Lung (tissue), 12 donors: ENCODE data around the gene TSPAN18. TPM values are rescaled to one million over a fixed set of nuclear protein-coding genes. Genes with fewer than 3 reads are reported as not detected.

Experiments
- ATAC-seq: fragments of 200-7000 bp; cut with Tn5 transposase; one replicate; pipeline ENCODE4 v1.9.1; 2020; ENCODE audit warnings: moderate number of reproducible peaks; ENCODE audit not compliant: insufficient read depth, low FRiP score
- DNase-seq, 3 donors: peaks; one replicate each; pipeline ENCODE4 v3.0.0-alpha.2; 2013 to 2017
- H3K27ac ChIP-seq, 2 donors: one replicate each; pipeline ENCODE4 v1.5.1; 2013; ENCODE audit warnings: mild to moderate bottlenecking in 2 of 2, moderate library complexity in 2 of 2, control low read depth in 1 of 2, inconsistent platforms in 1 of 2, low read depth in 1 of 2, low read length in 1 of 2
- H3K27me3 ChIP-seq, 3 donors: one replicate each; pipeline ENCODE4 v1.5.1; 2013; ENCODE audit warnings: low read length in 2 of 3; ENCODE audit not compliant: control insufficient read depth in 3 of 3, insufficient read depth in 3 of 3
- H3K36me3 ChIP-seq, 4 donors: one replicate each; pipeline ENCODE4 v1.5.1; 2013; ENCODE audit warnings: low read length in 4 of 4, mild to moderate bottlenecking in 1 of 4, moderate library complexity in 1 of 4; ENCODE audit not compliant: control insufficient read depth in 4 of 4, insufficient read depth in 4 of 4
- H3K4me1 ChIP-seq, 5 donors: one replicate each; pipeline ENCODE4 v1.5.1; 2013; ENCODE audit warnings: low read length in 5 of 5, mild to moderate bottlenecking in 2 of 5, moderate library complexity in 1 of 5; ENCODE audit not compliant: control insufficient read depth in 5 of 5, insufficient read depth in 5 of 5
- H3K4me3 ChIP-seq: one replicate; pipeline ENCODE4 v1.5.1; 2013; ENCODE audit warnings: mild to moderate bottlenecking, control low read depth, moderate library complexity
- H3K9ac ChIP-seq, 2 donors: one replicate each; pipeline ENCODE4 v1.5.1; 2013; ENCODE audit warnings: low read length in 2 of 2, control low read depth in 1 of 2; ENCODE audit not compliant: insufficient read depth in 1 of 2
- H3K9me3 ChIP-seq, 4 donors: one replicate each; pipeline ENCODE4 v1.5.1; 2013; ENCODE audit warnings: low read length in 3 of 4, mild to moderate bottlenecking in 1 of 4, moderate library complexity in 1 of 4; ENCODE audit not compliant: control insufficient read depth in 4 of 4, insufficient read depth in 3 of 4
- CTCF ChIP-seq: IDR thresholded peaks from 2 replicates; pipeline ENCODE4 v1.5.1; 2012; ENCODE audit warnings: mild to moderate bottlenecking; ENCODE audit errors: control extremely low read depth, extremely low read depth
- WGBS, 2 donors: extraction: QIAGEN DNeasy Blood & Tissue Kit; methylation state at CpG; one replicate each; pipeline ENCODE4 v1.1.7; 2013; 5-methylcytosine and 5-hydroxymethylcytosine counted together
- polyA plus RNA-seq, 2 donors: library from polyadenylated mRNA; stranded (reverse); fragments of 200-250 nt; gene quantifications; one replicate each; pipeline ENCODE4 v1.2.1, GENCODE V29; 2013
- total RNA-seq, 2 donors: library from RNA; depleted of rRNA in 1 of 2; stranded (reverse); fragments of >200 nt in 1 of 2; gene quantifications; one replicate each; pipeline ENCODE4 v1.2.1, GENCODE V29; 2014 to 2021
- donor health status: control.
- donor health status: control.
- donor health status: Bipolar disorder and iron deficiency.
- donor health status: healthy.
- donor health status: DM: yes; HTN: yes; CAD: no.

Gene TSPAN18
- total and polyA plus RNA-seq, 4 donors = 8.3 to 40.7 (median 21.4) TPM

GRCh38 chr11:44732564-44732963 lies 5.8 kb downstream of the TSPAN18 start:
- DNase-seq = no peak
- Histone ChIP-seq H3K27me3 (no peaks in the 10 kb centered on the region), H3K9ac (no peak overlapping the region), H3K4me3 (no peak overlapping the region), H3K36me3 (no peaks in the 10 kb centered on the region), H3K9me3 (no peaks in the 10 kb centered on the region), H3K27ac (no peak overlapping the region), H3K4me1 (peaks cover 0 to 19% (median 0%) of the 10 kb centered on the region in 5 donors)
- WGBS, 2 donors = 87 to 94% methylated on average over 5 of the region's 5 CpGs
- ATAC-seq = no peak
- TF ChIP-seq CTCF = no peak

- Histone ChIP-seq H3K4me1 (peaks cover 0 to 10% (median 0%) of the 10 kb centered on the region in 5 donors), H3K4me3 (no peak overlapping the region), H3K9ac (no peak overlapping the region), H3K9me3 (no peaks in the 10 kb centered on the region), H3K27me3 (no peaks in the 10 kb centered on the region), H3K27ac (no peak overlapping the region), H3K36me3 (no peaks in the 10 kb centered on the region)
- no peak for TF ChIP-seq CTCF
- ATAC-seq (no peak), DNase-seq (no peak)
- WGBS, 2 donors = 86 to 89% methylated on average over 2 of the region's 2 CpGs
Observed at GRCh38 chr11:44733877-44734276, 7.1 kb downstream of the TSPAN18 start.

- Histone ChIP-seq H3K4me1 (peaks cover 0 to 9% (median 3%) of the 10 kb centered on the region in 5 donors), H3K27ac (no peak overlapping the region), H3K9ac (no peak overlapping the region), H3K36me3 (no peaks in the 10 kb centered on the region), H3K27me3 (no peaks in the 10 kb centered on the region), H3K9me3 (peaks cover 0 to 2% (median 0%) of the 10 kb centered on the region in 4 donors), H3K4me3 (no peak overlapping the region)
- 81 to 88% methylated on average over 7 of the region's 7 CpGs for WGBS, 2 donors
- ATAC-seq (no peak), DNase-seq (no peak)
- no peak for TF ChIP-seq CTCF
Observed at GRCh38 chr11:44734843-44735381, 8.2 kb downstream of the TSPAN18 start.

- peaks cover 0 to 9% (median 5%) of the 10 kb centered on the region in 5 donors for H3K4me1 ChIP-seq
- no peaks in the 10 kb centered on the region for H3K27me3 ChIP-seq
- peaks cover 0 to 2% (median 0%) of the 10 kb centered on the region in 4 donors for H3K9me3 ChIP-seq
- no peak for ATAC-seq
- 90% methylated on average over 2 of the region's 2 CpGs for WGBS, 2 donors
- no peaks in the 10 kb centered on the region for H3K36me3 ChIP-seq
- no peak for TF ChIP-seq CTCF
- no peak overlapping the region for H3K4me3 ChIP-seq
- no peak overlapping the region for H3K27ac ChIP-seq
- DNase-seq = no peak
- H3K9ac ChIP-seq = no peak overlapping the region
Observed at GRCh38 chr11:44736791-44737190, 10.0 kb downstream of the TSPAN18 start.
